H1 (cell line): ENCODE data around the gene MALSU1. TPM values are rescaled to one million over a fixed set of nuclear protein-coding genes. Genes with fewer than 3 reads are reported as not detected.

ENCODE experiments used
- CTCF ChIA-PET: fragments of 300-600 bp; sonication (Branson Sonifier 250); formaldehyde crosslinking; loops from one replicate; lab custom pipeline; 2021; ENCODE audit not compliant: partially characterized antibody; lab: Charles Lee
- POLR2A ChIA-PET: fragments of 300-600 bp; sonication (Branson Sonifier 250); formaldehyde crosslinking; loops from one replicate; lab custom pipeline; 2021; ENCODE audit warnings: inconsistent platforms; ENCODE audit not compliant: partially characterized antibody; lab: Charles Lee
- DNase-seq, 2 experiments: peaks; one replicate each; pipeline versions ENCODE4 v3.0.0 to v3.0.0-alpha.2; 2010 to 2022; ENCODE audit warnings: low spot score in 2 of 2, low read depth in 1 of 2, mixed read lengths in 1 of 2
- FAIRE-seq: peaks from 2 replicates; lab custom pipeline; 2011; peaks lifted over from hg19 to GRCh38; lab: Jason Lieb, UNC
- H2AFZ ChIP-seq: 2 replicates; pipeline ENCODE4 v1.8.1; 2012; ENCODE audit warnings: low read length, inconsistent platforms
- H2AK5ac ChIP-seq: 2 replicates; pipeline ENCODE4 v1.6.1; 2013; ENCODE audit warnings: low read depth, low read length
- H2BK120ac ChIP-seq: replicated peaks from 2 replicates; pipeline ENCODE3; 2013; ENCODE audit warnings: low read depth, low read length, inconsistent platforms
- H2BK12ac ChIP-seq: 2 replicates; pipeline ENCODE4 v1.6.1; 2013; ENCODE audit warnings: low read depth, low read length
- H2BK15ac ChIP-seq: 2 replicates; pipeline ENCODE4 v1.6.1; 2013; ENCODE audit warnings: low read length
- H2BK20ac ChIP-seq: 2 replicates; pipeline ENCODE4 v1.6.1; 2013; ENCODE audit warnings: low read length
- H2BK5ac ChIP-seq: 2 replicates; pipeline ENCODE4 v1.6.1; 2013; ENCODE audit warnings: low read depth, low read length
- H3K14ac ChIP-seq: 2 replicates; pipeline ENCODE4 v1.6.1; 2013; ENCODE audit warnings: inconsistent platforms; ENCODE audit not compliant: insufficient read length
- H3K18ac ChIP-seq: 2 replicates; pipeline ENCODE4 v1.6.1; 2013; ENCODE audit warnings: low read length; ENCODE audit errors: extremely low read depth
- H3K23ac ChIP-seq: 2 replicates; pipeline ENCODE4 v1.6.1; 2013; ENCODE audit warnings: inconsistent platforms; ENCODE audit not compliant: insufficient read length
- H3K23me2 ChIP-seq: 2 replicates; pipeline ENCODE4 v1.6.1; 2013; ENCODE audit warnings: low read depth, low read length
- H3K27ac ChIP-seq: 2 replicates; pipeline ENCODE4 v1.6.1; 2011; ENCODE audit warnings: low read depth, low read length, inconsistent platforms
- H3K27me3 ChIP-seq, 4 experiments: replicated peaks in 1 of 4; 1 replicate in 1 of 4; 2 replicates in 3 of 4; pipeline versions ENCODE4 v1.6.1 to v1.8.1; 2011 to 2013; ENCODE audit warnings: low read length in 3 of 4, mild to moderate bottlenecking in 3 of 4, inconsistent platforms in 2 of 4, mixed read lengths in 2 of 4, moderate library complexity in 1 of 4; ENCODE audit not compliant: control insufficient read depth in 3 of 4, insufficient read depth in 3 of 4; ENCODE audit errors: extremely low read depth in 1 of 4
- H3K36me3 ChIP-seq, 4 experiments: 2 replicates each; pipeline versions ENCODE4 v1.6.1 to v1.8.1; 2011 to 2013; ENCODE audit warnings: mild to moderate bottlenecking in 4 of 4, low read length in 3 of 4, moderate library complexity in 2 of 4, control low read depth in 1 of 4, inconsistent platforms in 1 of 4; ENCODE audit not compliant: insufficient read depth in 4 of 4, control insufficient read depth in 2 of 4
- H3K4ac ChIP-seq: replicated peaks from 2 replicates; pipeline ENCODE3; 2013; ENCODE audit warnings: low read length, low read depth, mixed read lengths, inconsistent platforms; ENCODE audit not compliant: insufficient read length
- H3K4me1 ChIP-seq, 4 experiments: replicated peaks in 1 of 4; 1 replicate in 1 of 4; 2 replicates in 3 of 4; pipeline versions ENCODE4 v1.6.1 to v1.8.1; 2011 to 2013; ENCODE audit warnings: low read length in 3 of 4, inconsistent platforms in 2 of 4, mixed read lengths in 1 of 4; ENCODE audit not compliant: insufficient read depth in 4 of 4, control insufficient read depth in 3 of 4
- H3K4me2 ChIP-seq, 2 experiments: 2 replicates each; pipeline versions ENCODE4 v1.6.1 to v1.8.1; 2011 to 2013; ENCODE audit warnings: low read depth in 2 of 2, low read length in 2 of 2, control low read depth in 1 of 2, inconsistent platforms in 1 of 2, mild to moderate bottlenecking in 1 of 2; ENCODE audit not compliant: insufficient read depth in 1 of 2
- H3K4me3 ChIP-seq, 4 experiments: fragments of 200-600, 300-600 bp in 1 of 4; sonication (generic), shearing (Covaris generic), sonication (Bioruptor Twin) in 1 of 4; 2 replicates each; pipeline versions ENCODE4 v1.5.1 to v1.8.1; 2011 to 2016; ENCODE audit warnings: low read length in 4 of 4, low read depth in 3 of 4, control low read depth in 2 of 4, inconsistent platforms in 2 of 4, mild to moderate bottlenecking in 2 of 4, mixed read lengths in 1 of 4, moderate library complexity in 1 of 4; ENCODE audit not compliant: insufficient read depth in 2 of 4; ENCODE audit errors: extremely low read depth in 1 of 4
- H3K56ac ChIP-seq: replicated peaks from 2 replicates; pipeline ENCODE3; 2013; ENCODE audit warnings: low read depth, mild to moderate bottlenecking, mixed read lengths, low read length, inconsistent platforms; ENCODE audit not compliant: insufficient read length
- H3K79me1 ChIP-seq: 2 replicates; pipeline ENCODE4 v1.6.1; 2013; ENCODE audit warnings: low read depth, low read length, control low read depth
- H3K79me2 ChIP-seq, 2 experiments: 2 replicates each; pipeline versions ENCODE4 v1.6.1 to v1.8.1; 2012 to 2013; ENCODE audit warnings: low read length in 2 of 2, mild to moderate bottlenecking in 2 of 2, inconsistent platforms in 1 of 2; ENCODE audit not compliant: insufficient read depth in 2 of 2, control insufficient read depth in 1 of 2
- H3K9ac ChIP-seq, 4 experiments: replicated peaks in 1 of 4; 1 replicate in 1 of 4; 2 replicates in 3 of 4; pipeline versions ENCODE4 v1.6.1 to v1.8.1; 2011 to 2013; ENCODE audit warnings: low read depth in 3 of 4, low read length in 3 of 4, control low read depth in 2 of 4, mild to moderate bottlenecking in 2 of 4, moderate library complexity in 2 of 4, inconsistent platforms in 1 of 4; ENCODE audit errors: extremely low read depth in 1 of 4
- H3K9me3 ChIP-seq, 2 experiments: 2 replicates each; pipeline versions ENCODE4 v1.6.1 to v1.8.1; 2012 to 2013; ENCODE audit warnings: mild to moderate bottlenecking in 2 of 2, moderate library complexity in 2 of 2, control low read depth in 1 of 2, inconsistent platforms in 1 of 2, low read depth in 1 of 2, low read length in 1 of 2, mixed read lengths in 1 of 2; ENCODE audit not compliant: insufficient read depth in 2 of 2
- H4K20me1 ChIP-seq, 2 experiments: replicated peaks in 1 of 2; 2 replicates each; pipeline versions ENCODE3 to v1.8.1; 2011 to 2013; ENCODE audit warnings: inconsistent platforms in 2 of 2, low read length in 2 of 2, mild to moderate bottlenecking in 1 of 2; ENCODE audit not compliant: insufficient read depth in 2 of 2, control insufficient read depth in 1 of 2
- H4K5ac ChIP-seq: 2 replicates; pipeline ENCODE4 v1.6.1; 2013; ENCODE audit warnings: low read length, low read depth, mixed read lengths, inconsistent platforms; ENCODE audit not compliant: insufficient read length
- H4K8ac ChIP-seq: 2 replicates; pipeline ENCODE4 v1.8.0; 2013; ENCODE audit warnings: mild to moderate bottlenecking, moderate library complexity, low read length, inconsistent platforms; ENCODE audit not compliant: insufficient read depth; ENCODE audit errors: extremely low read depth
- H4K91ac ChIP-seq: replicated peaks from 2 replicates; pipeline ENCODE3; 2013; ENCODE audit warnings: low read length, mixed read lengths, inconsistent platforms; ENCODE audit not compliant: insufficient read length
- ASH2L ChIP-seq: fragments of 200-600, 300-600 bp; sonication (generic); IDR thresholded peaks from one replicate; pipeline ENCODE4 v1.7.1; 2017; ENCODE audit warnings: low read length
- CBX5 ChIP-seq: fragments of 300-800, 300-1000 bp; sonication (generic); IDR thresholded peaks from 2 replicates; pipeline ENCODE4 v1.7.1; 2016; ENCODE audit warnings: antibody characterized with exemption, low read length, low read depth
- RFX5 ChIP-seq: IDR thresholded peaks from 2 replicates; pipeline ENCODE4 v1.6.1; 2011; ENCODE audit warnings: low read depth, low read length, improper control_type of control experiment, borderline replicate concordance
- SAP30 ChIP-seq: fragments of 300-600 bp; sonication (generic); IDR thresholded peaks from 2 replicates; pipeline ENCODE4 v1.7.1; 2012; ENCODE audit warnings: low read length, moderate library complexity, mild to moderate bottlenecking, inconsistent platforms; ENCODE audit not compliant: insufficient read depth, insufficient replicate concordance
- SP2 ChIP-seq: IDR thresholded peaks from 2 replicates; pipeline ENCODE4 v1.6.1; 2012; ENCODE audit warnings: mild to moderate bottlenecking, low read length, inconsistent platforms
- SP4 ChIP-seq: IDR thresholded peaks from 2 replicates; pipeline ENCODE4 v1.6.1; 2012; ENCODE audit warnings: low read length, inconsistent platforms
- USF2 ChIP-seq: IDR thresholded peaks from 2 replicates; pipeline ENCODE4 v1.6.1; 2011; ENCODE audit warnings: low read length, improper control_type of control experiment
- WGBS, 2 experiments: shearing (Covaris generic) in 1 of 2; methylation state at CpG; one replicate each; pipeline versions ENCODE4 v1.1.6 to v1.1.7; 2013 to 2015; ENCODE audit warnings: low lambda C conversion rate in 2 of 2, mixed read lengths in 2 of 2, inconsistent platforms in 1 of 2, low coverage in 1 of 2, missing lambda C conversion rate in 1 of 2; ENCODE audit not compliant: insufficient replicate concordance in 2 of 2, insufficient coverage in 1 of 2, insufficient read length in 1 of 2; ENCODE audit errors: extremely low coverage in 1 of 2, missing lambda C conversion rate in 1 of 2; 5-methylcytosine and 5-hydroxymethylcytosine counted together
- polyA plus RNA-seq, 7 experiments: library from polyadenylated mRNA; depleted of rRNA in 3 of 7; stranded (reverse) in 5 of 7; unstranded in 2 of 7; fragments of >200 nt in 5 of 7; fragments of 200-250 nt in 2 of 7; gene quantifications; 1 replicate in 5 of 7; 2 replicates in 1 of 7; 4 replicates in 1 of 7; pipeline versions ENCODE4 v1.2.1 to v1.2.3, GENCODE V29; 2011 to 2013; ENCODE audit warnings: missing spikeins in 2 of 7, mixed read lengths in 2 of 7
- total RNA-seq: library from RNA; stranded (reverse); fragmentation: NEBNext Ultra II Directional; extraction: Animal tissue kit (Norgen Biotek cat#: 25700); gene quantifications from 2 replicates; pipeline ENCODE4 v1.2.1, GENCODE V29; 2021

Gene MALSU1
- total and polyA plus RNA-seq, 2 of the 8 experiments (the other 6 are each of a cell fraction or from before 2014, with no cell fraction given) = 73.5 to 84.0 TPM

- H4K8ac ChIP-seq = no peak overlapping the region
- H4K5ac ChIP-seq = no peak overlapping the region
- CTCF ChIA-PET = interaction anchor here (0.7 to 1.7 kb wide), 26 partner anchors 9 to 187 kb away, joined by 3 to 7 read pairs (median 4); no protein-coding TSS in a partner anchor
- peaks cover 0 to 9% of the 10 kb centered on the region in 2 experiments for H4K20me1 ChIP-seq
- no peak overlapping the region for H2BK20ac ChIP-seq
- H3K79me2 ChIP-seq = peaks cover 0 to 92% of the 10 kb centered on the region in 2 experiments; a peak in 2 of 4 replicates
- H3K18ac ChIP-seq = no peak overlapping the region
- H3K4me2 ChIP-seq = no peak overlapping the region
- TF ChIP-seq SP2 (no peak), CBX5 (no peak), RFX5 (no peak), USF2 (no peak), SAP30 (no peak), ASH2L (no peak), SP4 (no peak)
- TF ChIP-seq, all 59 proteins: peak for 0
- no peak overlapping the region for H2BK5ac ChIP-seq
- H3K4me3 ChIP-seq = no peak overlapping the region
- H3K4ac ChIP-seq = no peak overlapping the region
- H3K23ac ChIP-seq = no peak overlapping the region
- H3K23me2 ChIP-seq = no peaks in the 10 kb centered on the region
- no peak overlapping the region for H3K14ac ChIP-seq
- no peak overlapping the region for H4K91ac ChIP-seq
- H3K4me1 ChIP-seq = no peaks in the 10 kb centered on the region
- H2BK120ac ChIP-seq = no peak overlapping the region
- H2BK12ac ChIP-seq = no peak overlapping the region
- no peak overlapping the region for H3K9ac ChIP-seq
- no peak overlapping the region for H2AFZ ChIP-seq
- 95% methylated on average over 2 of the region's 2 CpGs; no CpG with 5 or more reads in 1 of the 2 experiments for WGBS, 2 experiments
- no peak overlapping the region for H3K56ac ChIP-seq
- peaks cover 2 to 26% (median 9%) of the 10 kb centered on the region in 4 experiments; a peak in 5 of 8 replicates for H3K36me3 ChIP-seq
- H2AK5ac ChIP-seq = no peak overlapping the region
- no peaks in the 10 kb centered on the region for H3K9me3 ChIP-seq
- no peak overlapping the region for H2BK15ac ChIP-seq
- POLR2A ChIA-PET = interaction anchor here (0.9 to 1.5 kb wide), 8 partner anchors 9 to 173 kb away, joined by 3 to 12 read pairs (median 4); partner anchors contain the start of genes IGF2BP3 and MALSU1
- H3K27me3 ChIP-seq = no peaks in the 10 kb centered on the region
- no peak overlapping the region for H3K27ac ChIP-seq
- DNase-seq (no peak), FAIRE-seq (no peak)
- no peaks in the 10 kb centered on the region for H3K79me1 ChIP-seq
Measured at GRCh38 chr7:23358152-23358674, 59.1 kb downstream of the MALSU1 start.
